ENCODE measurements around the gene C2orf15.
"Not testable (repeated sequence)": the region's sequence is repeated elsewhere in the genome, so short reads cannot be mapped to it uniquely, and the experiment has no call there.

C2orf15 gene

GRCh38 chr2:99181624-99182000, 40.1 kb downstream of the C2orf15 start:
- ATAC-seq (replicated peaks) = no peak
- Mint-ChIP-seq H3K27ac (peak overlapping the region; percentile 96 to 97), H3K27me3 (no peaks in the 10 kb centered on the region), H3K9me3 (no peaks in the 10 kb centered on the region), H3K4me1 (ENCODE audit: low read depth in 2 of 2) (peaks cover 36 to 51% of the 10 kb centered on the region in 2 donors), H3K36me3 (ENCODE audit: insufficient read depth) (peaks cover 20% of the 10 kb centered on the region), H3K4me3 (peak overlapping the region; percentile 95 to 98)
- no peak for DNase-seq

GRCh38 chr2:99183025-99183424, 41.5 kb downstream of the C2orf15 start:
- Mint-ChIP-seq H3K4me1 (ENCODE audit: low read depth in 2 of 2) (peaks cover 31 to 46% of the 10 kb centered on the region in 2 donors), H3K27me3 (no peaks in the 10 kb centered on the region), H3K4me3 (peak overlapping the region; percentile 1 to 95), H3K36me3 (ENCODE audit: insufficient read depth) (peaks cover 31% of the 10 kb centered on the region), H3K9me3 (no peaks in the 10 kb centered on the region), H3K27ac (peak overlapping the region; percentile 14 to 47)
- no peak for DNase-seq
- ATAC-seq (replicated peaks) = no peak

GRCh38 chr2:99184811-99185210, 43.3 kb downstream of the C2orf15 start:
- Mint-ChIP-seq H3K4me3 (no peak overlapping the region), H3K9me3 (no peaks in the 10 kb centered on the region), H3K27me3 (no peaks in the 10 kb centered on the region), H3K27ac (no peak overlapping the region), H3K4me1 (ENCODE audit: low read depth in 2 of 2) (peaks cover 21 to 35% of the 10 kb centered on the region in 2 donors), H3K36me3 (ENCODE audit: insufficient read depth) (peaks cover 37% of the 10 kb centered on the region)
- ATAC-seq (replicated peaks) (no peak), DNase-seq (no peak)

DNA sequence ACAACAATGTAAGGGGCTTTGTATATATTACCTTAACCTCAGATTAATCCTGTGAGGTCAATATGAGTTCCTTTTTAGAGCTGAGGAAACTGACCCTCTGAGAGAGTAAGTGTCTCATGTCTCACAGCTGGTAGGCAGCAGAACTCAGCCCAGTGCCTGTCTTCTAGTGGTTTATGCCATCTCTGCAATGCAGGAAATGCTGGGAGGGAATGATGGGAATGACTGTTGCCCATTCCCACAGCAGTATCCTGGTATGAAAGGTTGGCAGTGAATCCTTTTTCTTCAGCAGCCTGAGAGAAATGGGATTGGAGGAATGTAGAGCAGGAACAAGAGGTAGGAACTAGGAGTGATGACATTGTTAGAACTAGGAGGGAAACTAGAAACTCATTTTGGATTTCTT, 45.5 kb downstream of the C2orf15 start:
- Mint-ChIP-seq H3K4me3 (no peak overlapping the region), H3K4me1 (ENCODE audit: low read depth in 2 of 2) (peaks cover 8 to 37% of the 10 kb centered on the region in 2 donors), H3K9me3 (no peaks in the 10 kb centered on the region), H3K36me3 (ENCODE audit: insufficient read depth) (peaks cover 36% of the 10 kb centered on the region), H3K27me3 (no peaks in the 10 kb centered on the region), H3K27ac (peak overlapping the region in 1 of 2 donors; percentile 57)
- DNase-seq (no peak), ATAC-seq (replicated peaks) (no peak)

DNA sequence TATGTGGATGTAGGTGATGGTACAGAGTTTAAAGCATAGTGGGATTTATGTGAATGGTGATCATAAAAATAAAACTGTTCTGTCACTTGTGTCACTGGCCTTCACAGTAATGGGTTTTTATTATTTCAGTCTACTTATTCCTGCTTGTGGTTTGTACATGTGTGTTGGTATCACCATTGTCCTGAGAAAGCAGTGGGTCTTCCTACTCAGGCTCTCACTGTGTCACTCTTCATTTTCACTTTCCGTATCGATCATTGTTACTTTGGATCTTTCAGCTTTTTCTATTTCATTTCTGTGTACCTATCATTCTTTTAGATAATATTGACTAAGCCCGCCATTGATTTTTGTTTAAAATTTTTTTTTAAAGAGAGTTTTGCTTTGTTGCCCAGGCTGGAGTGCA, 46.9 kb downstream of the C2orf15 start:
- ATAC-seq (replicated peaks) (no peak), DNase-seq (no peak)
- peaks cover 41% of the 10 kb centered on the region for H3K36me3 Mint-ChIP-seq (ENCODE audit: insufficient read depth)
- H3K27ac Mint-ChIP-seq = no peak overlapping the region
- no peak overlapping the region for H3K4me3 Mint-ChIP-seq
- H3K9me3 Mint-ChIP-seq = no peaks in the 10 kb centered on the region
- peaks cover 4 to 32% of the 10 kb centered on the region in 2 donors for H3K4me1 Mint-ChIP-seq (ENCODE audit: low read depth in 2 of 2)
- H3K27me3 Mint-ChIP-seq = no peaks in the 10 kb centered on the region

DNA sequence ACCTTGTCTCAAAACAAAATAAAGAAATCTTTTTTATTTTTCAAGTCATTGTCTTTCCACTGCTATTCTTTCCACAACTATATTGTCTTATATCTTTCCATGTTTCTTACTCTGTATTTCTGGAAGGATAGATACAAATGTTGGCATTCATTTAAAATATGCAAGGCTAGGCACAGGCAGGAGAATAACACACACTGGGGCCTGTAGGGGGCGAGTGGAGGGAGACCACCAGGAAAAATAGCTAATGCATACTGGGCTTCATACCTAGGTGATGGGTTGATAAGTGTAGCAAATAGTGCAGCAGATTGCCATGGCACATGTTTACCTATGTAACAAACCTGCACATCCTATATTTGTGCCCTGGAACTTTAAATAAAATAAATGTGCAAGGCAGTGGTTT, 49.0 kb downstream of the C2orf15 start:
- peaks cover 55% of the 10 kb centered on the region for H3K36me3 Mint-ChIP-seq (ENCODE audit: insufficient read depth)
- peak overlapping the region in 1 of 2 donors; percentile 25 for H3K27ac Mint-ChIP-seq

DNA sequence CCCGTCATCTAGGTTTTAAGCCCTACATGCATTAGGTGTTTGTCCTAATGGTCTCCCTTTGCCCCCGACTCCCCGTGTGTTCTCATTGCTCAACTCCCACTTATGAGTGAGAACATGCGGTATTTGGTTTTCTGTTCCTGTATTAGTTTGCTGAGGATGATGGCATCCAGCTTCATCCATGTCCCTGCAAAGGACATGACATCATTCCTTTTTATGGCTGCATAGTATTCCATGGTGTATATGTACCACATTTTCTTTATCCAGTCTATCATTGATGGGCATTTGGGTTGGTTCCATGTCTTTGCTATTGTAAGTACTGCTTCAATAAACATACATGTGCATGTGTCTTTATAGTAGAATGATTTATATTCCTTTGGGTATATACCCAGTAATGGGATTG, 50.9 kb downstream of the C2orf15 start:
- H3K9me3 Mint-ChIP-seq; H3K27me3 Mint-ChIP-seq; ATAC-seq (replicated peaks); H3K4me3 Mint-ChIP-seq; DNase-seq: not testable (repeated sequence)
- Mint-ChIP-seq H3K27ac (peak overlapping the region in 1 of 2 donors; percentile 39), H3K36me3 (ENCODE audit: insufficient read depth) (peaks cover 62% of the 10 kb centered on the region), H3K4me1 (ENCODE audit: low read depth in 2 of 2) (peaks cover 0 to 13% of the 10 kb centered on the region in 2 donors)

More for the DNA sequence above, 49.0 kb downstream of the C2orf15 start:
- Mint-ChIP-seq H3K4me3 (no peak overlapping the region), H3K9me3 (no peaks in the 10 kb centered on the region), H3K27me3 (no peaks in the 10 kb centered on the region), H3K4me1 (ENCODE audit: low read depth in 2 of 2) (peaks cover 0 to 17% of the 10 kb centered on the region in 2 donors)
- DNase-seq = no peak
- no peak for ATAC-seq (replicated peaks)

- H3K27ac Mint-ChIP-seq = peak overlapping the region in 1 of 2 donors; percentile 25
- H3K9me3 Mint-ChIP-seq = no peaks in the 10 kb centered on the region
- DNase-seq (no peak), ATAC-seq (replicated peaks) (no peak)
- peaks cover 37% of the 10 kb centered on the region for H3K36me3 Mint-ChIP-seq (ENCODE audit: insufficient read depth)
- H3K27me3 Mint-ChIP-seq = no peaks in the 10 kb centered on the region
- no peak overlapping the region for H3K4me3 Mint-ChIP-seq
- peaks cover 0 to 3% of the 10 kb centered on the region in 2 donors for H3K4me1 Mint-ChIP-seq (ENCODE audit: low read depth in 2 of 2)
These were observed 56.8 kb downstream of the C2orf15 start for GRCh38 chr2:99198103-99198841.

- no peak for DNase-seq
- no peak overlapping the region for H3K4me3 Mint-ChIP-seq
- no peaks in the 10 kb centered on the region for H3K9me3 Mint-ChIP-seq
- no peaks in the 10 kb centered on the region for H3K27me3 Mint-ChIP-seq
- peaks cover 27% of the 10 kb centered on the region for H3K36me3 Mint-ChIP-seq (ENCODE audit: insufficient read depth)
- peaks cover 0 to 3% of the 10 kb centered on the region in 2 donors for H3K4me1 Mint-ChIP-seq (ENCODE audit: low read depth in 2 of 2)
- peak overlapping the region; percentile 72 to 84 for H3K27ac Mint-ChIP-seq
- ATAC-seq (replicated peaks) = no peak
These were observed 58.7 kb downstream of the C2orf15 start for GRCh38 chr2:99200076-99200800.
